Measurements from ENCODE around the gene NAGLU.

DNA sequence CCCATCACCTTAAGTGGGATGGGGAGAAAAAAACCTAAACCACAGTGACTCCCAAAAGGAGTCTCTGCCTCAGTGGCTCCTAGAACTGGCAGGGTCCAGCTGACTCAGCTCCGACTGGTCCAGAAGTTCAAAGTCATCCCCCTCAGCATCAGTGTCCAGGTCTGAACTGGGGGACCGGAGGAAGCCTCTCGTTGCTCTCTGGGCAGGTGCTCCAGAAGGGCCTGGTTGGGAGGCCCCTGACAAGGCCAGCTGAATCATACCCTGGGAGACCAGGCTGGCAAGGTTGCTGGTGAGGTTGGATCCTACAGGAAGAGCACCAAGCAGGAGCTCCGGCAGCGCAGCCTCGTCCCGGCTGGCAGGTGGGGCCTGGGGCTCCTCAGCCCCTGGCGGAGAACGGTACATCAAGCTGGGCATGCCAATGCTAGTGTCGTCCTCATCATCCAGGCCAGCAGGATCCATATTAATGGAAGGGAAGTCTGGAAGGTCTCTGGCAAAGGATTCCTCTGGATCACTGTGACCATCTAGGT is 45.8 kb downstream of the NAGLU start:
- TF ChIP-seq CTCF (IDR thresholded peaks at IDR 0.05) (no peak), POLR2A (IDR thresholded peaks at IDR 0.05) (no peak), POLR2AphosphoS5 (IDR thresholded peaks at IDR 0.05) (no peak)
